NCI-H2227 treated with DMSO at 0.1 percent for 48 hours (cell line): ENCODE measurements around the gene BPTF.
"Not testable (repeated sequence)": the region's sequence is repeated elsewhere in the genome, so short reads cannot be mapped to it uniquely, and the experiment has no call there.

ENCODE experiments used
- DNase-seq: peaks from one replicate; lab custom pipeline; 2025; lab: John Stamatoyannopoulos, UW

The BPTF gene

DNA sequence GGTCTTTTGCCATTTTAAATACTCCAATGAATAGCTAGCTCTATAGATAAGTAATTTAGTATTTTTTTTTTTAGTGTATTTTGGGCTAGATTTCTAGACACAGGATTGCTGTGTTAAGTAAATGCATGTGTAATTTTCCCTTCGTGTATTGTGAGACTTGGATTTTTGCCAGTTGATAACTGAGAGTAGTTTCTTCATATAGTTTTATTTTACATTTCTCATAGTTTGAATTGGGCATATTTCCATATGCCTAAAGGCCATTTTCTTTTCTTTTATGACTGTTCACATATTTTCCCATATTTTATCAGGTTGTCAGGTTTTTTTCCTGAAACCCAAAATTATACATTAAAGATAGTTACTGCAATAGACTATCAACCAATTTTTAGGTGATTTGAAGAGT is 59.4 kb downstream of the BPTF start:
- DNase-seq: no peak

DNA sequence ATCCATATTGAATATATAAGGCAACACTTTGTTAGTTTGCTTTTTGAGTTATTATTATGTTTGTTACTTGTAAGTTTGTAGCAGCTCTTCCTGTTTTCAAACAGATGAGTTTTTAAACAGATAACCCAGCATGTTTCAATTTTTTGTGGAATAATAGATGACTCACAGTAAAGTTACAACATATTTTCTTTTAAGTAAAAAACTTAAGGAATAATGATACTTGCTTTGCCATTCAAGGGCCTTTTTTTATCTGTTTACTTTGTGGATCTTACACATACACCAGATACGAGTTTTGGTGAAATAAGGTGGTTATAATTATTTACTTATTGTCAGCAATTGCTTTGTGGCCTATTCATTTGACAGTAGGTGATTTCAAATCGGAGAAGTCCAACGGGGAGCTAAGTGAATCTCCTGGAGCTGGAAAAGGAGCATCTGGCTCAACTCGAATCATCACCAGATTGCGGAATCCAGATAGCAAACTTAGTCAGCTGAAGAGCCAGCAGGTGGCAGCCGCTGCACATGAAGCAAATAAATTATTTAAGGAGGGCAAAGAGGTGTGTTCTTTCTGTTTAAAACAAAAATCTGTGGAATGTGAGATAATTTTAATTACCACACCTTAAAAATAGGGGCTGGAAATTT is 66.3 kb downstream of the BPTF start:
- DNase-seq: no peak

DNA sequence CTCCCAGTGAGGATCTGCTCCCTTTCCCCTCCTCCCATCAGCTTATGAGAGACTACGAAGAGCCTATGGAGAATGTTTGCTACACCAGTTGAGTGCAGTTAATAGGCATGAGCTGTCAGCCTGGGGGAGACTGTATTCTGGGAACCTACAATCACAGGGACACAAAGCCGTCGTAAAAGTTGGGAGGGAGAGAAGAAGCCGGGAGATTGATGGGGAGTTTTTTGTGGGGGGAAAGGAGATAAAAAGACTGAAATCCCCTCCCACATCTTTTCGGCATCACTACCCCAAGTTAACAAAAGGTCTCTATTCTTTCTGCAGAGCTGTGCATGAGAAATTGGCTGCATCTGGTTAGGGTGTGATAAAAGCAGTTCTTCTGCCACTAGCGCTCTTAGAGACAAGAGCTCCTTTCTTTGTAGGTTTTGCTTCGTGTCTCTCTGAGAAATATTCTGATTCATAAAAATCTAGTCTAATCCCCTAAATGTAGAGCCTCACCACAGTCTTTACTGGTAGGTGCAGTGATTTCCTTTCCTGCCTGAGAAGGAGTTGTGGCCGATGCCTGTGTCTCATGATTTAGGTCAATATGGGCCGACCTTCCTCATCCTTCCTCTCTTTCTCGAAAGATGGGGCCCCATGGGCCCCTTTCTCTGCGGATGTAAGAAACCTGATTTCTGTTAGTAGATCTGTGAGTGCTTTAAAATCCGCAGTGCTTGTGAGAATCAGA is 77.4 kb downstream of the BPTF start:
- DNase-seq: no peak

DNA sequence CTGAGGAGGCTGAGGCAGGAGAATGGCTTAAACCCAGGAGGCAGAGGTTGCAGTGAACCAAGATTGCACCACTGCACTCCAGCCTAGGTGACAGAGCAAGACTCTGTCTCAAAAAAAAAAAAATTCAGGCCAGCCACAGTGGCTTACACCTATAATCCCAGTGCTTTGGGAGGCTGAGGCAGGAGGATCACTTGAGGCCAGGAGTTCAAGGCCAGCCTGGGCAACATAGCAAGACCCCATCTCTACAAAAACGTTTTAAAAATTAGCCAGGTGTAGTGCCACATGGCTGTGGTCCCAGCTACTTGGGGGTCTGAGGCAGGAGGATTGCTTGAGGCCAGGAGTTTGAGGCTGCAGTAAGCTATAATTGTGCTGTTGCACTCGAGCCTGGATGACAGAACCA is 80.0 kb downstream of the BPTF start:
- not testable (repeated sequence) for DNase-seq

DNA sequence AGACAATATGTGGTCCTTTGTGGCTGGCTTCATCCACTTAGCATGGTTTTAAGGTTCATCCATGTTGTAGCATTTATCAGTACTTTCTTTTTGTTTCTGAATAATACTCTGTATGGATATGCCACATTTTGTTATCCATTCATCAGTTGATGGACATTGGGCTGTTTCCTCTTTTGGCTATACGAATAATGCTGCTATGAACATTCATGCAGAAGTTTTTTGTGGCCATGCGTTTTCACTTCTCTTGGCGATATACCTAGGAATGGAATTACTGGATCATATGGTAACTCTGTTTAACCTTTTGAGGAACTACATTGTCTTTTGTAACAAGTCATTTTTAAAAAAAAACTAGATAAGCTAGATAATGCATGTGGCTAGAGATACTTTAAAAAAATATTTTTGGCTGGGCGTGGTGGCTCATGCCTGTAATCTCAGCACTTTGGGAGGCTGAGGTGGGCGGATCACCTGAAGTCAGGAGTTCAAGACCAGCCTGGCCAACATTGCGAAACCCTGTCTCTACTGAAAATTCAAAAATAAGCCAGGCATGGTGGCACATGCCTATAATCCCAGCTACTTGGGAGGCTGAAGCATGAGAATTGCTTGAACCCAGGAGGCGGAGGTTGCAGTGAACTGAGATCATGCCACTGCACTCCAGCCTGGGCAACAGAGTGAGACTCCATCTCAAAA is 85.0 kb downstream of the BPTF start:
- DNase-seq: not testable (repeated sequence)

DNA sequence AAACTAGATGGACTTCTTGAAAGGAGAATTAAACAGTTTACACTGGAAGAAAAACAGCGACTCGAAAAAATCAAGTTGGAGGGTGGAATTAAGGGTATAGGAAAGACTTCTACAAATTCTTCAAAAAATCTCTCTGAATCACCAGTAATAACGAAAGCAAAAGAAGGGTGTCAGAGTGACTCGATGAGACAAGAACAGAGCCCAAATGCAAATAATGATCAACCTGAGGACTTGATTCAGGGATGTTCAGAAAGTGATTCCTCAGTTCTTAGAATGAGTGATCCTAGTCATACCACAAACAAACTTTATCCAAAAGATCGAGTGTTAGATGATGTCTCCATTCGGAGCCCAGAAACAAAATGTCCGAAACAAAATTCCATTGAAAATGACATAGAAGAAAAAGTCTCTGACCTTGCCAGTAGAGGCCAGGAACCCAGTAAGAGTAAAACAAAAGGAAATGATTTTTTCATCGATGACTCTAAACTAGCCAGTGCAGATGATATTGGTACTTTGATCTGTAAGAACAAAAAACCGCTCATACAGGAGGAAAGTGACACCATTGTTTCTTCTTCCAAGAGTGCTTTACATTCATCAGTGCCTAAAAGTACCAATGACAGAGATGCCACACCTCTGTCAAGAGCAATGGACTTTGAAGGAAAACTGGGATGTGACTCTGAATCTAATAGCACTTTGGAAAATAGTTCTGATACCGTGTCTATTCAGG is 85.9 kb downstream of the BPTF start:
- DNase-seq: no peak

DNA sequence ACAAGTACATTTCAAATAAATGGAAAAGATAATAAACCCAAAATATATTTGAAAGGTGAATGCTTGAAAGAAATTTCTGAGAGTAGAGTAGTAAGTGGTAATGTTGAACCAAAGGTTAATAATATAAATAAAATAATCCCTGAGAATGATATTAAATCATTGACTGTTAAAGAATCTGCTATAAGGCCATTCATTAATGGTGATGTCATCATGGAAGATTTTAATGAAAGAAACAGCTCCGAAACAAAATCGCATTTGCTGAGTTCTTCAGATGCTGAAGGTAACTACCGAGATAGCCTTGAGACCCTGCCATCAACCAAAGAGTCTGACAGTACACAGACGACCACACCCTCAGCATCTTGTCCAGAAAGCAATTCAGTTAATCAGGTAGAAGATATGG is 86.8 kb downstream of the BPTF start:
- no peak for DNase-seq

DNA sequence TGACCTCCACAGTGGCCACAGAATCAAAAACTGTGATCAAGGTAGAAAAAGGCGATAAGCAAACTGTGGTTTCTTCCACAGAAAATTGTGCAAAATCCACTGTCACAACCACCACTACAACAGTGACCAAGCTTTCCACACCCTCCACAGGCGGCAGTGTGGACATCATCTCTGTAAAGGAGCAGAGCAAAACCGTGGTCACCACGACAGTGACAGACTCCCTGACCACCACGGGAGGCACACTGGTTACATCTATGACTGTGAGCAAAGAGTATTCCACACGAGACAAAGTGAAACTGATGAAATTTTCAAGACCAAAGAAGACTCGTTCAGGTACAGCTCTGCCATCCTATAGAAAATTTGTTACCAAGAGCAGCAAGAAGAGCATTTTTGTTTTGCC is 87.4 kb downstream of the BPTF start:
- DNase-seq: no peak

DNA sequence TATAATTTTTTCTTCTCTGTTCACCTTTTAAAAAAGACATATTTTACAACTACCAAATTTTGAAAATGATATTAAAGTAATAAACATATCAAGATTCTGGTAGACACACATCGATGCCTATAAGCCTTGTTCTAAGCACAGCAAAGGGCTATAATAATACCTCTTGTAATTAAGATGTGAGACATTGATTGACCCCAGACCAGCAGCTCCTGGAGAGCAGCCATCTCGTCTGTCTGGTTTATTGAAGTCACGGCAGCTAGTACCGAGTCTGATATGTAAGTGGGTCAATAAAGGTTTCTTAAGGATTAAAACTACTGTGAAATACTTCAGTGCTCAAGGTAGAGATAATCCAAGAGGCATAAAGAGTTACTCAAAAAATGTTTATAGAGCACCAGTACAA is 94.9 kb downstream of the BPTF start:
- no peak for DNase-seq

DNA sequence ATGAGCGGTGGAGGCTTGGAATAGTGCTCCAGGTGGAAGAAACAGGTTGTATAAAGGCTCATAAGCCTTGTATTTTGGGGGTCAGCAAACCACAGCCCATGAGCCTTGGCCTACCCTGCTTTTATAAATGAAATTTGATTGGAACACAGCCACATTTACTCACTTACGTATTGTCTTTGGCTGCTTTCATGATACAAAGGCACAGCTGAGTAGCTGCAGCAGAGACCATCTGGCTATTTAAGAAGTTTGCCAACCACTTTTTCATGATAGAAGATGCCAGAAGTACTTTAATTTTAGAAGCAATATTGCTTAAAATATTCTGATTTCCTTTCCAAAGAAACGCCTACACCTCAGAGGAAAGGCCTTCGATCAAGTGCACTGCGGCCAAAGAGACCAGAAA is 97.2 kb downstream of the BPTF start:
- no peak for DNase-seq

DNA sequence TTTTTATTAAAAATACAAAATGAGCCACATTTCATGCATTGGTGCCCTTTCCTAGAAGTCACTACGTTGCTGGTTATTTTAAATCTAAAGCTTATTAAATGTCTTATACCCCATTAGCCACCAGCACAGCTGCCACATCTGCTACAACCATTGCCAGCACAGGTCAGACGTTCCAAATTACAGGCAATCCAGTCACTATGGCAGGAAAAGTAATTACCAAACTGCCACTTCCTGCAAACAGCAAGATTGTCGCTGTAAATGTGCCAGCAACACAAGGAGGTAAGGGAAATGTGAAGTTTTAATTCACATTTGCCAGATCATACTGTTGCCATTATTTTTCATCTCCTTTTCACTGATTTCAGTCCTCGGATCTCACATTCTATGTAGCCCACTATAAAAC is 103.5 kb downstream of the BPTF start:
- DNase-seq: not testable (repeated sequence)

DNA sequence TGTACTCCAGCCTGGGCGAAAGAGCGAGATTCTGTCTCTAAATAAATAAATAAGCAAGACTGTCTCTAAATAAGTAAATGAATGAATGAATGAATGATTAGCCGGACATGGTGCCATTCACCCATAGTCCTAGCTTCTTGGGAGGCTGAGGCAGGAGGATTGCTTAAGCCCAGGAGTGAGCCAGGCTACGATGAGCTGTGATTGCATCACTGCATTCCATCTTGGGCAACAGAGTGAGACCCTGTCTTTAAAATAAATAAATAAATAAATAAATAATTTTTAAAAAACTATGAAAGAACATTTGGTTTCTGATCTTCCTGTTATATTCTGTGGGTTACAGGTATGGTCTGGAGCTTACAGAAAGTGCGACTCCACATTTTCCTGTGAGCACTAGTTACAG is 105.9 kb downstream of the BPTF start:
- no peak for DNase-seq

DNA sequence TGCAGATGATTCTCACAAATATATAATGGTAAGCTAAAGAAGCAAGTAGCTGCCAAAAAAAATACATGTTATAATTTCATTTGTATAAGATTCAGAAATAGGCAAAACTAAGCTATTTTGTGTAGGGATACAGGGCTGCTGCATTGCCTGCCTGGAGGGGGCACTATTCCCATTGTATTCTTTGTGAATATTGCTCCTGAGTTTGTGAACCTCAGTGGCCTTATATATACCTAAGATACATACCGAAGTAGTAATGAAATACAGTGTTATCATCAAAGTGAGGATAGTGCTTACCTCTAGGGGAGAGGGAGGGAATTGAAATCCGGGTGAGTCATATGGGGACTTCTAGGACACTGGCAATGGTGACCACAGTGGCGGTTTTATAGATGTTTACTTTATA is 117.5 kb downstream of the BPTF start:
- DNase-seq: no peak

DNA sequence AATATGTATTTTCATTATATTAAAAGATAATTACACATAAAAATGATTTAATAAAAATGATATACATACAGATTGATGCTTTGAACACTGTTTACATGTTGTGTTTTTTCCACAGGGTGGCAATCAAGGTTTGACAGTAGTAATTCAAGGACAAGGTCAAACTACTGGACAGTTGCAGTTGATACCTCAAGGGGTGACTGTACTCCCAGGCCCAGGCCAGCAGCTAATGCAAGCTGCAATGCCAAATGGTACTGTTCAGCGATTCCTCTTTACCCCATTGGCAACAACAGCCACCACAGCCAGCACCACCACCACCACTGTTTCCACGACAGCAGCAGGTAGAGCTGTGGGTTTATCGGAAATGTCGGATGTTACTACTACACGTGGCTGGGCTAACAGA is 118.7 kb downstream of the BPTF start:
- no peak for DNase-seq

DNA sequence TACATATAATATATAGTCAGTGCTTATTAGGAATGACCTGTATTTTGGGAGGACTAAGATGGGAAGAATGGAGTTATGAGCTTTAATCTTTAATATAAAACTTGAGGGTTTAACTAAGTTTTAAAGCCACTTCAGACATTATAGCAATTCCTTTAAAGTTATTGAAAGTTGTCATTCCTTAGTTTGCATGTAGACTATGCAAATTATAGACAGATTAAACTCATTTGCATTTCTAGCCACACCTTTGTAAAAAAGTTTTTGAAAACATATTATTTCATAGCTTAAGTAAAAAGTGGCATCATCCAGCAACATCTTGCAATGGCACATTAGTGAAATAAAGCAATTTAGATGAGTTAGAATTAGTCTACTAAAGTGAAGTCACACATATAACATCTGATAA is 121.2 kb downstream of the BPTF start:
- DNase-seq: no peak

DNA sequence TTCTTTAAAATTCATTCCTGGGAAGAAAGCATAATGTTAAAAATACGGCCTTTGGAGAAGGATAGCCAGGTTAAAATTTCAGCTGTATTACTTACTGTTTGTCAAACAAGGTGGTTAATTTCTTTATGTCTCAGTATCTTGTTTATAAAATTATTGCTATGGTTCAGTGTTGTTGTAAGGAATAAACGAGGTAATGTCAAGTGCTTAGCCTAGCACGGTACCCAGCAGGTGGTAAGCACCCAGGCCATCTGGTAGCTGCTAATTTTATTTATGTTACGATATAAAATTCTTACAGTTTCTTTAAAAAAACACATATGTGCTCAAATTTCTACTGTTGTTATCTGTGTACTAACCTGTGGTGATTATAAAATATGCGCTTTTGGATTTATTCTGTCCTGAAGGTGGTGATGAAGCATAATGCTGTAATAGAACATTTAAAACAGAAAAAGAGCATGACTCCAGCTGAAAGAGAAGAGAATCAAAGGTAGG is 122.1 kb downstream of the BPTF start:
- DNase-seq: no peak

DNA sequence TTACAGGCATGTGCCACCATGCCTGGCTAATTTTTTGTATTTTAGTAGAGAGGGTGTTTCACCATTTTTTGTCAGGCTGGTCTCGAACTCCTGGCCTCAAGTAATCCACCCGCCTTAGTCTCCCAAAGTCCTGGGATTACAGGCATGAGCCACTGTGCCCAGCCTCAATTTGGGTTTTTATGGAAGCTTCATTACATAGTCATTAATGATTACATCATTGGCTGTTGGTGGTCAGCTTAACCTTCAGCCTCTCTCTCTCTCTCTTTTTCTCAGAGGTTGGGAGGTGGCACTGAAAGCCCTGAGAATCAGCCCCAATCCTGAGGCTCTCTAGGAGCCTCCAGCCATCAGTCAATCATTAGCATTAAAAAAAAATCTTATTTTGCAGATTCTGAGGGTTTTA is 125.6 kb downstream of the BPTF start:
- no peak for DNase-seq

DNA sequence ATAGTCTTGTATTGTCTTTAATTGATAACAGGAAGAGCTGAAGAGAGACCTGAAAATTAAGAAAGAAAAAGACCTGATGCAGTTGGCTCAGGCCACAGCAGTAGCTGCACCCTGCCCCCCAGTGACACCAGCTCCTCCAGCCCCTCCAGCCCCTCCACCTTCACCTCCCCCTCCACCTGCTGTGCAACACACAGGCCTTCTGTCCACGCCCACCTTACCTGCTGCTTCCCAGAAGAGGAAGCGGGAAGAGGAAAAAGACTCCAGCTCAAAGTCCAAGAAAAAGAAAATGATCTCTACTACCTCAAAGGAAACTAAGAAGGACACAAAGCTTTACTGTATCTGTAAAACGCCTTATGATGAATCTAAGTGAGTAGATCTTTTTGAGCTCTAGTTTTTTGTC is 134.2 kb downstream of the BPTF start:
- no peak for DNase-seq

DNA sequence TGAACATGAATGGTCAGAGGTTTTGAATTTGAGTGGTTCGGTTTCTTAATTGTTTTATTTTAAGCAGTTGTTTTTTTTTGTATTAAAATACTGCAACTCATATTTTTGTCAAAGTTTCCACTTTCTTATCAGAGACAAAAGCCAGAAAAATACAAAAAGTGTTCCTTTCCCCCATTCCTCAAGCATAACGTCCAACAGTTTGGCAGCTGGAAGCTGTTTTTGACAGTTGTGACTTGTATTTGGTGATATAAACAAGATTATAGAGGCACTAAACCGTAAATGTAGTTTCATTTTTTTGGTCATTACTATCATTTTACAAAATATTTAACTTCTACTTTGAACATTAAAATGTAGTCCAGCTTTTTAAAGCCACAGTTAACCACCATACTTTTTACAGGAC is 135.0 kb downstream of the BPTF start:
- DNase-seq: not testable (repeated sequence)

DNA sequence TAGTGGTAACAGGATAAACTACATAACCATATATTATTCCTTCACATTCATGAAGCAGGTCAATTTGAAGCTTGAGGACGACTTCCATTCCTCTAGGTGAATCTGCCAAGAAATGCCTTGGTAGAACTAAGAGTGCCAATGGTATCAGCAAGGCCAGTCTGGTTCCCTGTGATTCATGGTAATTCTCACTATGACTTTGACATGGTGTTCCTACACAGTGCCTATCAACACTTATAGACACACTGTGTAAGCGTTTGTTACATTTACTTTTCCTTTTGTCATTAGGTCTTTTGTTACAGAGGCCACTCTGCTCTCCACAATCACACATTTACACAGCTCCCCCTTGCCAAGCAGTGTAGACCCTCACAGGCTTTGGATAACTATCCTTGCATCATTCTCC is 136.9 kb downstream of the BPTF start:
- not testable (repeated sequence) for DNase-seq

DNA sequence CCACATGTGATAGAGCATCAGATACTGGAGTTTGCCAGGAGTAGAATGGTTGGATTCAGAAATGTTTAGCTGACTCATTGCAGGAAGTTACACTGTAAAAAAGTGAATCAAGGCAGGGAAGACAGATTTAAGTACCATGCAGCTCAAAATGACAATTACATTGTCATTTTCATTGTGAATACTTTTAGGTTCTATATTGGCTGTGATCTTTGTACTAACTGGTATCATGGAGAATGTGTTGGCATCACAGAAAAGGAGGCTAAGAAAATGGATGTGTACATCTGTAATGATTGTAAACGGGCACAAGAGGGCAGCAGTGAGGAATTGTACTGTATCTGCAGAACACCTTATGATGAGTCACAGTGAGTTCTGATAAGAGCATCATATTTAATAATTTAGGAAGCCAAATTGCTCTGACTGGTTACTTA is 137.9 kb downstream of the BPTF start:
- DNase-seq: peak; percentile 53

DNA sequence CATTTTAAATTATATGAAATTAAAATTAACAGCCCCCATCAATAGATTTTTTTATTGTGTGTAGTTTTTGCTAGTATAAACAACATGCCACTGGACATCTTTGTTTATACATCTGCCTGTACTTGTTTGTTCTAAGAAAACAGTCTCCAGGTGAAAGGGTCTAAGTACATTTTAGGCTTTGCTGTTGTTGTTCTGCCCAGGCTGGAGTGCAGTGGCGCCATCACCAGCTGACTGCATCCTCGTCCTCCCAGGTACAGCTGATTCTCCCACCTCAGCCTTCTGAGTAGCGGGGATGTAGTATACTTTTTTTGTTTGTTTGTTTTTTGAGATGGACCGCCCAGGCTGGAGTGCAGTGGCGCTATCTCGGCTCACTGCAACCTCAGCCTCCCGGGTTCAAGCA is 145.5 kb downstream of the BPTF start:
- no peak for DNase-seq

DNA sequence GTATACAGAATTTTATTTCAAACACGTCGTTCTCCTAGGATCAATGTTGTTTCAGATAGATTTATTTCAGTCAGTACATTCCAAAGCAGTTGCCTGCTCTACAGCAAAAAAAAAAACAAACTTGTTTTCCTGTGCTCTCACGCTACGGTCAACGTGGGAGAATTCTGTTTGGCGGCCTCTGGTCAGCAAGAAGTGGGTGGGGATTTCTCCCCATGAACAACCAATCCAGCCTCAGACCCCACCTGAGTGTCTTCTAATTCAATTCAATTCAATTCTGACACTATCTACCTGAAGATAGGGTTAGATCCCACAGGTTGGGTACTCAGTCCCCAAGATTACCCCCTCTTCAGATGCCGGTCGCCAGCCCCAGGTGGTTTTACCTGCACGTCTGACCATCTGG is 148.9 kb downstream of the BPTF start:
- no peak for DNase-seq
